HG03039 (cell line): ENCODE measurements around the gene CYP27A1.

Source experiments
- ATAC-seq: cut with Tn5 transposase; IDR thresholded peaks from one replicate; pipeline ENCODE4 v1.9.1; 2021; ENCODE audit warnings: mild to moderate bottlenecking, moderate library complexity; ENCODE audit not compliant: unreplicated experiment

CYP27A1 gene

DNA sequence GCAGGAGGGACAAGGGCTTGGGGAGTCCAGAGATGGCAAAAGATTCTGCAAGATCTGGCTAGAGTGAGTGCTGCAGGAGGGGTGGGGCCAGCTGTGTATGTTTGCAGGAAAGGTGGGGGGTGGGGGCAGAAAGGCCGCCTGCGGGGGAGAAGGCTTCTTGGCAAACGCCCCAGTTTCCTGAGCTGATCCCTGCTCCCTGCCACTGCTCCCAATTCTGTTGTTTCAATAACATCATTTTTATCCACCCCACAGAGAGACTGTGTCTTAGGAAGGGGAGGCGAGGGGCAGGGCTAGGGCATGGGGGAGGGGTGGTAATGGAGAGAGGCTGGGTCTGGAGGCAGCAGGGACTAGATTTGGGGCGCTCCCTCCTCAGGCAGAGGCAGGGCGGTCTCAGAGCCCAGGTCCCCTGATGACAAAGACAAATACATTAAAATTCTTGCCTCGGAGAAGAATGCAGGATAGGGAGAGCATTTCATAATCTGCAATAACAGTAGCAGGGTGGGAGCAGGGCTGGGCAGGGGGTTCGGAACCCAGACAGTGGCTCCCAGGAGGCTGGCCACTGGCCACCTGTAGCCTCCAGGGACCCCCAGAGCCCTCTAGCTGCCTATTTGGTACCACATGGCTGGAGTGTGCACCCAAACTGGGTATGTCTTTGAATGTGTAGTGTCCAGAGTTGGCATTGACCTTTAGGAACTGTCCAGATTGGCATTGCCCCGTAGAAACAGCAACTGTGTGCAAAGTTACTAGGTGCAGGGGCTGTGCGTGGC is 75.6 kb downstream of the CYP27A1 start:
- no peak for ATAC-seq

DNA sequence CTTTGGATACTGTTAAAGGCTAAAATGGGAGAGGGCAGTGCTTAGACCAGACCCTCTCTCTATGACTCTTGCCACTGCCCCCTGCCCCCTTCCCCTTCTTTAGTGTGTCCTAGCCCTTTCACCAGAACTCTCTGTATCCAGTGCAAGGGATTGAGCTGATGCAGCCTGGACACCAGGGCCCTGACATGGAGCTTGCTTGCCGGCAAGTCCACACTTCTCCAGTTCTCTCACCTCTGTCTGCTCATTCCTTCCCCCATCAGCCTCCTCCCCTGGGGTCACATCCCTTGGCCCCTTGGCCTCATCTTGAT is 76.1 kb downstream of the CYP27A1 start:
- no peak for ATAC-seq

DNA sequence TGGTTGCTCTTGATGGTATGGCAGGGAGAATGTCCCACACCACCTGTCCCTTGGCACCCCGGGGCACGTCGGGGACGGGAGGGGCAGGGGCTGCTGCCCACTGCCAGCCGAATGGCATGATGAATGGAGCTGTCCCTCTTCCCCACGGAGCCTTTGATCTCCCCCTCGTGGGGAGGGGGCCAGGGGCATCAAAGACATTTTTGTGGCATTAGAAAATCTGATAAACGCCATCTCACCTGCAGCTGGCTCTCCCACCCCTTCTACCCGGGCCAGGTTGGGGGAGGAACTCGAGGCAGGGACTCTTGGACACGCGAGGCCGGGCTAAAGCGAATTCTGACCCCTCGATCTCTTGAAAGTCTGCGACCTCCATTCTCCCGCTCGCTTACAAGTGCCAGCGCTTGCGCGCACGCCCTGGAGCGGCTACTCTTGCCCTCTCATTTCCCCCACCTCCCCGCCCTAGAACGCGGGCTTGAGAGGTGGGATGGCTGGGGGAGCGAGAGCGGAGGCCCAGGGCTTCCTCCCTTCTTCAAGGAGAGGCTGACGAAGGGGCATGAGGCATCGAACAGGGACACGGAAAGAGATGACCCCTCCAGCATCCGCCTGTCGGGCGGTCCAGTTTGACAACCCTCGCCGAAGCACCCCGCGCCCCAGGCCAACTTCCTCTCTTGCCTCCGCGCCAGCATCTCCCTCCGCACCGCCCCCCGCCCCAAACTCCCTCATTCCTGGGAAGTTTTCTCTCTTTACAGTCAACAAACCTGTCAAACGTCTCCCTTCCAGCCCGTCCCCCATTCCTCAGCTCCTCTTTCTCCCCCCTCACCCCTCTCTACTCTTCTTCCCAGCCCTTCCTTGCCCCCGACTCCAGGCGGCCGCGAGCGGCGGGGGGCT is 77.0 kb downstream of the CYP27A1 start:
- ATAC-seq: no peak

DNA sequence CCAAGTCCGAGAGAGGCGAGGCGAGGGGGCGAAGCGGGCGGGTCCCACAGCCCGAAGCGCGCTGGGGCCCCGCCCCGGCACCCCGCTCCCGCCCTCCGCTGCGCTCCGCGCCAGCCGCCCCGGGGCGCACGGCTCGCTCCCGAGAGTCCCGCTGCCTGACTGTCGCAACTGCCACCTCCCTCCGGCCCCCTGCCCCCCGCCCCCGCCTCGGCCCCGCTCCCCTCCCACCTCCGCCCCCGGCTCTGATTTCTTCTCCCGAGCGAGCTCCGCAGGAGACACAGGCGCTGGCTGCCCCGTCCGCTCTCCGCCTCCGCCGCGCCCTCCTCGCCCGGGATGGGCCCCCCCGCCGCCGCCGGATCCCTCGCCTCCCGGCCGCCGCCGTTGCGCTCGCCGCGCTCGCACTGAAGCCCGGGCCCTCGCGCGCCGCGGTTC is 77.6 kb downstream of the CYP27A1 start, which contains the start of gene WNT6:
Gene WNT6, plus strand, starts transcription at position 250 of the 432 bp plus-strand sequence. CDS start 233 bp downstream, outside the sequence.
- no peak for ATAC-seq

DNA sequence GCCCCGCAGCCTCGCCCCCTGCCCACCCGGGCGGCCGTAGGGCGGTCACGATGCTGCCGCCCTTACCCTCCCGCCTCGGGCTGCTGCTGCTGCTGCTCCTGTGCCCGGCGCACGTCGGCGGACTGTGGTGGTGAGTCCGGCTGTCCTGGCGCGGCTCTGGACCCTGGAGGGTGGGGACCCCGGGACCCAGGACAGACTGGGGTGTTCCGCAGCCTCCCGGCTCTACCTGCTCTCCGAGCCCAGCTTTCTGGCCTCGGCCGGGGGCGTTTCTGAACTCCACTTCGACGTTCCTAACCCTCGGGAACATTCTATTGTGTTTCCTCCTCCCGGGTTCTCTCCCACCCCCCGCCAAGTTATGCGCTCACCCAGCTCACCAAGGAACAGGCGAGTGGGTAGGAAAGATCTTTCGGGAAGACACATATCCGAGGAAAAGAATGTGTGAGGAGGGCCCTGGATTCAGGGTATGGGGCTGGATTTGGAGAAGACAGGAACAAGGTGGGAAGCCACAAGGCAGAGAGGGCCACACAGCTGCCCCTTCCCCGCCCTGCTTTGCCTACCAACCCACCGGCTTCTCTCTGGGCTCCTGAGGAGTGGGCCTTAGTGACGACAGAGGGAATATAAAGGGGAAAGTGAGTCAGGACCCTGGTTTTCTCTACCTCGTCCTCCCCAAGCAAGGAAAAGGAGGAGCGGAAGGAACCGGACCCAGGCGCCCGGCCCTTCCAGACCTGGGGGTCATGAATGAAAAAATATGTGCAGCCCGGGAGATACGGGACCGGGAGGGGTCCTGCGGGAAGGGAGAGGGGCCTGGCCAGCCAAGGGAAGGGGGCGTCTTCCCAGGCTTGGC is 78.3 kb downstream of the CYP27A1 start:
- ATAC-seq: no peak

DNA sequence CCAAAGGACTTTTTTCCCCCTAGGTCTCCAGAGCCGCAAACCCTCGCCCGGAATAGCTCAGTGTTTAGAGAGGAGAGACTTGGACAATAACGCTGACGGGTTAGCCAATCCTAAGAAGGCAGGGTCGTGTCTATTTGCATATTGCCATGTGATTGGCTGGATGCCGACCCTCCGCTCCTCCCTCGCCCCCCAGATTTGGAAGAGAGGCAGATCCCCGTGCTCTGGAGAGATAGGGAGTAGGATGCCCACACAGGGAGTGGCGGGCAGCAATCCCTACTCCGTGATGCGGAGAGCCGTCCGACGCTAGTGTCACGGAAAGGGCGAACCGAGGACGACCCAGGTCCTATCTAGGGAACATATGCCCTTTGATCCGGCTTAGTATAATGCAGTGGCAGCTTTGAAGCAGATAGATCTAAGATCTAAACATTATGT is 79.0 kb downstream of the CYP27A1 start:
- ATAC-seq: no peak

DNA sequence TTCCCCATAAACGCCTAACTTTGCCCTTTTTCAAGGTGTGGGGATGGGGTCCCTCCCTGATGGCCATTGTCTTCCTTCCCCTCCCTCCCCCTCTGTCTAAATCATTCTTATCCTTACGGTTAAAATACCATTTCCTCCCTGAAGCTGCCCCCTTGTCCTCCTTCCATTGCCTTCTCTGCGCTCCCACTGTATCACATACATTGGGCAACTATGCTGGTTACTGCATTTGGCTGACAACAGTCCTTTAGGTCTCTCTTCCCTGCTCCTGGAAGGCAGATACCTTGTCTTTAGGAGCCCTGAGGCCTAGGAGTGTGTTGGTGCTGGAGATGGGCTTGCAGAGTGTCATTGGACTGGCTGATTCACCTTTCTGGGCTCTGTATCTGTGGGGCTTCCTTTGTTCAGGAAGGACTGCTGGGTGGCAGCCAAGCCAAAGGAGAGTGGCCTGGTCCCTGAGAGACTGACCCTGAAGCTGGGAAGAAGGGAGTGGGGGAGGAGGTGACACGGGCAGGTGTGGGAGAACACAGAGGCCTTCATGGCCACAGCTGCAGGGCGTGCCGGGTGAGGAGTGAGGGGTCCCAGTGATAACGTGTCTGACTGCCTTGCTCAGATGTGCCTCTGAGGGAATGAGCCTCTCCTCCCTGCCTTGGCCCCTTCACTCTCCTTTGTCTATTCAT is 79.8 kb downstream of the CYP27A1 start:
- no peak for ATAC-seq

DNA sequence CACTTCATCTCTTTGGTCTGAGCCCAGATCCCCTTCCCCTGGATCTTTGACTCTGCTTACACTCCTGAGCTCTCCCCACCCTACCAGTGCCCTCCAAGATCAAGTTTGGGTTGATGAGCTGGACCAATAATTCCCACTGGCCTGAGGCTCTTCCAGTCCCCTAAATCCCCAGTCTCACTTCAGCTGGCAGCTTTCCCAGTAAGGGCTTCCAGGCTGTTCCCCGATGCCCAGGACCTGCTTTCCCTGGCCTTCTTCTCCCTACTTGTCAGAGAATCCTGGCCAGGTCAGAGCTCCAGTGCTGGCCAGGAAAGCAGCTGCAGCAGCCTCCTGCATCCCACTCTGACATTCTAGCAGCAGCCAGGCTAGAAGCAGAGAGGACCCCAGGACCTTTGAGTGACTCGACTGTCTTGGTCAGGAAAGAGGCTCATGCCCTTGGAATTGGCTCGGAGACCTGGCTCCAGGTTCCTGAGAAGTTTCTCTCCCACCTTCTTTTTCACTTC is 81.1 kb downstream of the CYP27A1 start:
- ATAC-seq: no peak
